Measurements from ENCODE around the gene YWHAQ.
"Not testable (repeated sequence)": the region's sequence is repeated elsewhere in the genome, so short reads cannot be mapped to it uniquely, and the experiment has no call there.

The YWHAQ gene

DNA sequence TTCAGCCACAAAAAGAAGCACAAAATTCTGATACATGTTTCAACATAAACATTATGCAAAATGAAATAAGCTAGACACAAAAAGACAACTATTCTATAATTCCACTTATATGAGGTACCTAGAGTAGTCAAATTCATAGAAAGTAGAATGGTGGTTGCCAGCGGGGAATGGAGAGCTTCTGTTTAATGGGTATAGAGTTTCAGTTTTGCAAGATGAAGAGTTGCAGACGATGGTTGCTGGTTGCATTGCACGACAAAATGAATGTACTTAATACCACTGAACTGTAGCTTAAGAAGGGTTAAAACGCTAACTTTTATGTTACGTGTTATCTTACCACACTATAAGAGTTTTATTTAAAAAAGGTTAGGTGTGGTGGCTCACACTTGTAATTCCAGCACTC, 13.5 kb downstream of the YWHAQ start:
- Histone ChIP-seq H3K27ac (ENCODE audit: insufficient read depth, low read length, poor library complexity, severe bottlenecking) (no peak overlapping the region), H3K4me1 (ENCODE audit: control insufficient read depth, insufficient read depth, low read length, poor library complexity, severe bottlenecking) (no peaks in the 10 kb centered on the region), H3K36me3 (ENCODE audit: control insufficient read depth, insufficient read depth, low read length) (no peaks in the 10 kb centered on the region), H3K4me3 (ENCODE audit: insufficient read depth, low read depth, low read length, poor library complexity, severe bottlenecking) (no peak overlapping the region), H3K9me3 (ENCODE audit: control insufficient read depth, low read length) (no peaks in the 10 kb centered on the region), H3K27me3 (replicated peaks; ENCODE audit: control insufficient read depth, insufficient read depth, low read length, poor library complexity, severe bottlenecking) (no peaks in the 10 kb centered on the region)
- no peak for DNase-seq

DNA sequence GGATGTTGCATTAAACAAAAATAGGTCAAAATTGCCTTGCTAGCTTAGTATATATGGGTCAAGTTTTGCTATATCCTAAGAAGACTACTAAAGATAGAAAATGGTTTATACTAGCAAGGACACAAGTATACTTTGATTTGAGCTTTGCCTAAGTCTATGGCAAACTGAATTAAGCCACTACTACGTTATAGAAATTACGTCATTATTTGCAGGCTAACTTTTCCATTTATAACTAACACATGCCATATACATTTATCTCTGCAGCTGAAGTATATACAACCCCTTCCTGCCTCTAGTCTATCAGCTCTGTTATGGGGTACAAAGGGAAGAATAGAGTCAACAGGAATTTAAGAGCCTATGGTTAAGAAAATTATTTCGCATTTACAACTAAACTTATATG, 16.2 kb downstream of the YWHAQ start:
- Histone ChIP-seq H3K4me1 (ENCODE audit: control insufficient read depth, insufficient read depth, low read length, poor library complexity, severe bottlenecking) (no peaks in the 10 kb centered on the region), H3K4me3 (ENCODE audit: insufficient read depth, low read depth, low read length, poor library complexity, severe bottlenecking) (no peak overlapping the region), H3K27me3 (replicated peaks; ENCODE audit: control insufficient read depth, insufficient read depth, low read length, poor library complexity, severe bottlenecking) (no peaks in the 10 kb centered on the region), H3K27ac (ENCODE audit: insufficient read depth, low read length, poor library complexity, severe bottlenecking) (no peak overlapping the region), H3K36me3 (ENCODE audit: control insufficient read depth, insufficient read depth, low read length) (no peaks in the 10 kb centered on the region), H3K9me3 (ENCODE audit: control insufficient read depth, low read length) (no peaks in the 10 kb centered on the region)
- DNase-seq, result no peak

DNA sequence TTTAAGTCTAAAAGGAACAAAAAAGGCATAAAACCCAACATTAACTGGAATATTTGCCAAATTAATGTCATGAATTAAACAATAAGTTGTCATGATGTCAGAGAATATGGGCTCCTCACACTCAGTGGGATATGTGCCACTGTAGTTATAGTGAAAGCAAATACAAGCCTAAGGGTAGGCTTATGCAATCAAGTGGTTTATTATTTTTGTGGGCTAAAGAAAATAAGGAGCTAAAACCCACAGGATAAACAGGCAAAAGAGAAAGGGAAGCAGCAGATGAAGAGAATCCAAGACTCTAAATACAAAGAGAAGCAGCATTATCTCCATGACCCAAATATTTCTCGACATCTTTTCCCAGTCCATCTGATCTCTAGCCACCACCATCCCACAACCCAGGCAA, 17.5 kb downstream of the YWHAQ start:
- Histone ChIP-seq H3K36me3 (ENCODE audit: control insufficient read depth, insufficient read depth, low read length) (no peaks in the 10 kb centered on the region), H3K4me1 (ENCODE audit: control insufficient read depth, insufficient read depth, low read length, poor library complexity, severe bottlenecking) (peaks cover 5% of the 10 kb centered on the region), H3K27me3 (replicated peaks; ENCODE audit: control insufficient read depth, insufficient read depth, low read length, poor library complexity, severe bottlenecking) (no peaks in the 10 kb centered on the region), H3K27ac (ENCODE audit: insufficient read depth, low read length, poor library complexity, severe bottlenecking) (no peak overlapping the region), H3K9me3 (ENCODE audit: control insufficient read depth, low read length) (no peaks in the 10 kb centered on the region), H3K4me3 (ENCODE audit: insufficient read depth, low read depth, low read length, poor library complexity, severe bottlenecking) (no peak overlapping the region)
- no peak for DNase-seq

DNA sequence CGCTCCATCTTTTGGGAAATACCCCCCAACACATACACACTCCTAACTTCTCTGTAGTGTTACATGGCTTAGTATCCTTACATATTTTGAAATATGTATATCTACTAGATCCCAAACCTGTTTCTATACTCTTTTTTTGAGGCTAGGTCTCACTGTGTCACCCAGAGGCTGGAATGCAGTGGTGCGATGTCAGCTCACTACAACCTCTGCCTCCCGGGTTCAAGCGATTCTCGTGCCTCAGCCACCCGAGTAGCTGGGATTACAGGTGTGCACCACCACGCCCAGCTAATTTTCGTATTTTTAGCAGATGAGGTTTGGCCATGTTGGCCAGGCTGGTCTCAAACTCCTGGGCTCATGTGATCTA, 19.3 kb downstream of the YWHAQ start:
- not testable (repeated sequence) for DNase-seq; H3K9me3 ChIP-seq (ENCODE audit: control insufficient read depth, low read length); H3K27me3 ChIP-seq (replicated peaks; ENCODE audit: control insufficient read depth, insufficient read depth, low read length, poor library complexity, severe bottlenecking); H3K36me3 ChIP-seq (ENCODE audit: control insufficient read depth, insufficient read depth, low read length); H3K4me3 ChIP-seq (ENCODE audit: insufficient read depth, low read depth, low read length, poor library complexity, severe bottlenecking); H3K27ac ChIP-seq (ENCODE audit: insufficient read depth, low read length, poor library complexity, severe bottlenecking); H3K4me1 ChIP-seq (ENCODE audit: control insufficient read depth, insufficient read depth, low read length, poor library complexity, severe bottlenecking)

DNA sequence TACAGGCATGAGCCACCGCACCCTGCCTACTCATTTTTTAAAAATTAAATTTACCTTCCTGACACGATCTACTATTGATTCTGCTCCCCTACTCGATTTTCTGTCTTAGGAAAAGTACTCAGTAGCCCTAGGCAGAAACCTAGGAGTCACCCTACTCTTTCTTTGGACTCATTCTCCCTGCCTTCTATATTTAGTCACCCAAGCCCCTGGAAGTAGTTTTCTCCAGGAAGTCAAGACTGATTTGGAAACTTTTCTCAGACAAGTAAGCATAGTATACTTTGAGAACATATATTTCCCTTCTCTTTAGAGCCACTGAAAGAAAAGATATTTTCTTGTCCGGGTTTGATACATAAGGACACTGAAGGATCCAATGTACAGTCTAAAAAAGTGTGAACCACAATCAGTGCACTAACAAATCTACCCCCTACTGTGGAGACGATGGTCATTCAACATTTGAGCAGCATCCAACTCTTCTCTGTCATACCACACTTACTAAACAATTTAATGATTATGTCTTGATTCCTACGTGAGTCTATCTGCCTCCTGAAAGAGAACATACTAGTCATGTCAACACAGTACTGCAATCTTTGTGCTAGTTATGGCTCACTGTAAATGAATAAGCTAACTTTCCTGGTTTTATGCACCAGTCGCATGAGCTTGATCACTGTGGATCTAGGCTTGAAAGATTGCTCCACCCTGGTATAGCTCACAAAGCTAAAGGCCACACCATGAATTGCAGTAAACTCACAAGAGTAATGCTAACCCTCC, 19.8 kb downstream of the YWHAQ start:
- Histone ChIP-seq H3K4me3 (ENCODE audit: insufficient read depth, low read depth, low read length, poor library complexity, severe bottlenecking) (no peak overlapping the region), H3K4me1 (ENCODE audit: control insufficient read depth, insufficient read depth, low read length, poor library complexity, severe bottlenecking) (peaks cover 6% of the 10 kb centered on the region)

DNA sequence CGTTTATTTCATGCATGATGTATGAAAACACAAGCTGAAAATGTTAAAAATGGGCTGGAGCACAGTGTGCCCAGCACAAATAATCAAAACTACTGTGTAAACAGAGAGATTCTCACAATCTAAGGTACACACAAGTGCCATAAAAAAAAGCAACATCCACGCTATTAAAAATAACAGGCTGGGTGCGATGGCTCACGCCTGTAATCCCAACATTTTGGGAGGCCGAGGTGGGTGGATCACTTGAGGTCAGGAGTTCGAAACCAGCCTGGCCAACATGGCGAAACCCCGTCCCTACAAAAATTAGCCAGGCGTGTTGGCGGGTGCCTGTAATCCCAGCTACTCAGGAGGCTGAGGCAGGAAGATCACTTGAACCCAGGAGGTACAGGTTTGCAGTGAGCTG, 22.3 kb downstream of the YWHAQ start:
- not testable (repeated sequence) for H3K27me3 ChIP-seq (replicated peaks; ENCODE audit: control insufficient read depth, insufficient read depth, low read length, poor library complexity, severe bottlenecking); DNase-seq; H3K36me3 ChIP-seq (ENCODE audit: control insufficient read depth, insufficient read depth, low read length); H3K9me3 ChIP-seq (ENCODE audit: control insufficient read depth, low read length); H3K4me1 ChIP-seq (ENCODE audit: control insufficient read depth, insufficient read depth, low read length, poor library complexity, severe bottlenecking)
- Histone ChIP-seq H3K4me3 (ENCODE audit: insufficient read depth, low read depth, low read length, poor library complexity, severe bottlenecking) (peak overlapping the region; percentile 22), H3K27ac (ENCODE audit: insufficient read depth, low read length, poor library complexity, severe bottlenecking) (peak overlapping the region; percentile 57)

More for the DNA sequence above, 19.8 kb downstream of the YWHAQ start:
- DNase-seq, result no peak
- Histone ChIP-seq H3K36me3 (ENCODE audit: control insufficient read depth, insufficient read depth, low read length) (peaks cover 3% of the 10 kb centered on the region), H3K27me3 (replicated peaks; ENCODE audit: control insufficient read depth, insufficient read depth, low read length, poor library complexity, severe bottlenecking) (no peaks in the 10 kb centered on the region), H3K9me3 (ENCODE audit: control insufficient read depth, low read length) (no peaks in the 10 kb centered on the region), H3K27ac (ENCODE audit: insufficient read depth, low read length, poor library complexity, severe bottlenecking) (no peak overlapping the region)

DNA sequence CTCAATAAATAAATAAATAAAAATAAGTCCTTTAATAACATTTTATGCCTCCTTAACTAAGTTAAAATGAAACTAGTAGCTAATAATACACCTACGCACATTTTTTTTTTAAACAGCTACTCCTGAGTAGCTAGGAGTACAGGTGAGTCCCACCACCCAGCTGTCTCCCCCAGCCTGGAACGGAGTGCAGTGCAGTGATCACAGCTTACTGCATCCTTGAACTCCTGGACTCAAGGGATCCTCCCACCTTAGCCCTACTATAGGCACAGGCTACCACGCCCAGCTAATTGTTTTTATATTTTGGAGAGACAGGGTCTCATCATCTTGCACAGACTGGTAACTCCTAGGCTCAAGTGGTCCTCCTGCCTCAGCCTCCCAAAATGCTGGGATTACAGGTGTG, 28.4 kb downstream of the YWHAQ start:
- no peak overlapping the region for H3K4me3 ChIP-seq (ENCODE audit: insufficient read depth, low read depth, low read length, poor library complexity, severe bottlenecking)
- no peaks in the 10 kb centered on the region for H3K4me1 ChIP-seq (ENCODE audit: control insufficient read depth, insufficient read depth, low read length, poor library complexity, severe bottlenecking)
- H3K27me3 ChIP-seq (replicated peaks; ENCODE audit: control insufficient read depth, insufficient read depth, low read length, poor library complexity, severe bottlenecking), result no peaks in the 10 kb centered on the region
- no peaks in the 10 kb centered on the region for H3K9me3 ChIP-seq (ENCODE audit: control insufficient read depth, low read length)
- peaks cover 7% of the 10 kb centered on the region for H3K36me3 ChIP-seq (ENCODE audit: control insufficient read depth, insufficient read depth, low read length)
- no peak overlapping the region for H3K27ac ChIP-seq (ENCODE audit: insufficient read depth, low read length, poor library complexity, severe bottlenecking)
- DNase-seq, result no peak

DNA sequence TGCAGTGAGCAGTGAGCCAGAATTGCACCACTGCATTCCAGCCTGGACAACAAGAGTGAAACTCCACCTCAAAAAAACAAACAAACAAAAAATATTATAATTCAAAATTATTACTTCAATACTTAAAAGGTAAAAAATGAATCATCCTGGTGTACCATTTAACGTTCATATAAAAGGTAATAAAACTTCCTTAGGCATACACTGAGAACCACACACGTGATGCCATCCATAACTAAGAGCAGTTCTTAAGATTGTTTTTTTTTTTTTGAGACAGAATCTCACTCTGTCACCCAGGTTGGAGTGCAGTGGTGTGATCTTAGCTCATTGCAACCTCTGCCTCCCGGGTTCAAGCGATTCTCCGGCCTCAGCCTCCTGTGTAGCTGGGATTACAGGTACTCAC, 29.4 kb downstream of the YWHAQ start:
- H3K27ac ChIP-seq (ENCODE audit: insufficient read depth, low read length, poor library complexity, severe bottlenecking), result no peak overlapping the region
- no peaks in the 10 kb centered on the region for H3K4me1 ChIP-seq (ENCODE audit: control insufficient read depth, insufficient read depth, low read length, poor library complexity, severe bottlenecking)
- H3K4me3 ChIP-seq (ENCODE audit: insufficient read depth, low read depth, low read length, poor library complexity, severe bottlenecking), result no peak overlapping the region
- no peaks in the 10 kb centered on the region for H3K27me3 ChIP-seq (replicated peaks; ENCODE audit: control insufficient read depth, insufficient read depth, low read length, poor library complexity, severe bottlenecking)
- peaks cover 4% of the 10 kb centered on the region for H3K36me3 ChIP-seq (ENCODE audit: control insufficient read depth, insufficient read depth, low read length)
- H3K9me3 ChIP-seq (ENCODE audit: control insufficient read depth, low read length), result no peaks in the 10 kb centered on the region
- no peak for DNase-seq

DNA sequence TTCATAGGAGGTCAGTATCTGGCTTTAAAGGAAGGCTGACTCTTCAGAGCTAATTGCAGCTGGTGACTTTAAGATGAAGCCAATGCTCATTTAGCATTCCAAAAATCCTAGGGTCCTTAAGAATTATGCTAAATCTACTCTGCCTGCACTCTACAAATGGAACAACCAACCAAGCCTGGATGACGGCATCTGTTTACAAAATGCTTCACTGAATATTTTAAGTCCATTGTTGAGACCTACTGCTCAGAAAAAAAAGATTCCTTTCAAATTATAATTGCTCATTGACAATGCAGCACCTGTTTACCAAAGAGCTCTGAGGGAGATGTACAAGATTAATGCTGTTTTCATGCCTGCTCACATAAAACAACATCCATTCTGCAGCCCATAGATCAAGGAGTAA, 31.4 kb downstream of the YWHAQ start:
- DNase-seq, result no peak
- Histone ChIP-seq H3K4me1 (ENCODE audit: control insufficient read depth, insufficient read depth, low read length, poor library complexity, severe bottlenecking) (no peaks in the 10 kb centered on the region), H3K27ac (ENCODE audit: insufficient read depth, low read length, poor library complexity, severe bottlenecking) (no peak overlapping the region), H3K36me3 (ENCODE audit: control insufficient read depth, insufficient read depth, low read length) (peaks cover 4% of the 10 kb centered on the region), H3K9me3 (ENCODE audit: control insufficient read depth, low read length) (no peaks in the 10 kb centered on the region), H3K4me3 (ENCODE audit: insufficient read depth, low read depth, low read length, poor library complexity, severe bottlenecking) (no peak overlapping the region), H3K27me3 (replicated peaks; ENCODE audit: control insufficient read depth, insufficient read depth, low read length, poor library complexity, severe bottlenecking) (no peaks in the 10 kb centered on the region)

DNA sequence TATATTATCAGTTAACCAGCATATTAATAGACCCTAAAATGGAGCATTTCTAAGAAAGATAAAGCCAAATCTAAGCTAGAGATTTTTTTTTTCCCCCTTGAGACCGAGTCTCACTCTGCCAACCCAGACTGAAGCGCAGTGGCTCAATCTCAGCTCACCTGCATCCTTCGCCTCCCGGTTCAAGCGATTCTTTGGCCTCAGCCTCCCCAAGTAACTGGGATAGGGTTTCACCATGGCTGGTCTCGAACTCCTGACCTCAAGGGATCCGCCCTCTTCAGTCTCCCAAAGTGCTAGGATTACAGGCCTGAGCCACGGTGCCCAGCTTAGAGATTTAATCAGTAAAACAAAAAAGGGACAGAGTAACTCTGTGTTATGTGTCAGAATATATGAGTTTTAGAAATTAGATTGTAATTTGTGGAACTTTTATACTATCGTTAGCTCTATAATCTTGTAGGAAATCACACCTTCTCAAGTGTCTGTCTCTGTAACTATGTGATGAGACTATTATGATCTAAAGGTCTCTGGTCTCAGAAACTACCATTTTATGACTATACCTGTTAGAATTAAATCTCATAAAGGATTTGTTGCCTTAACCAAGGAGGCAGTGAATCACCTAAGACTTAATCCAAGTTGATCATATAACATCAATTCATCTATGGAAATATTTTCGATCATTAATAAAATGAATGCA, 34.0 kb downstream of the YWHAQ start:
- H3K27ac ChIP-seq (ENCODE audit: insufficient read depth, low read length, poor library complexity, severe bottlenecking), result no peak overlapping the region
- H3K27me3 ChIP-seq (replicated peaks; ENCODE audit: control insufficient read depth, insufficient read depth, low read length, poor library complexity, severe bottlenecking), result no peaks in the 10 kb centered on the region
- H3K4me3 ChIP-seq (ENCODE audit: insufficient read depth, low read depth, low read length, poor library complexity, severe bottlenecking), result peak overlapping the region; percentile 12
- H3K9me3 ChIP-seq (ENCODE audit: control insufficient read depth, low read length), result no peaks in the 10 kb centered on the region
- peaks cover 6% of the 10 kb centered on the region for H3K4me1 ChIP-seq (ENCODE audit: control insufficient read depth, insufficient read depth, low read length, poor library complexity, severe bottlenecking)
- DNase-seq, result no peak
- peaks cover 4% of the 10 kb centered on the region for H3K36me3 ChIP-seq (ENCODE audit: control insufficient read depth, insufficient read depth, low read length)
